ENCODE data around the gene ERG.

DNA sequence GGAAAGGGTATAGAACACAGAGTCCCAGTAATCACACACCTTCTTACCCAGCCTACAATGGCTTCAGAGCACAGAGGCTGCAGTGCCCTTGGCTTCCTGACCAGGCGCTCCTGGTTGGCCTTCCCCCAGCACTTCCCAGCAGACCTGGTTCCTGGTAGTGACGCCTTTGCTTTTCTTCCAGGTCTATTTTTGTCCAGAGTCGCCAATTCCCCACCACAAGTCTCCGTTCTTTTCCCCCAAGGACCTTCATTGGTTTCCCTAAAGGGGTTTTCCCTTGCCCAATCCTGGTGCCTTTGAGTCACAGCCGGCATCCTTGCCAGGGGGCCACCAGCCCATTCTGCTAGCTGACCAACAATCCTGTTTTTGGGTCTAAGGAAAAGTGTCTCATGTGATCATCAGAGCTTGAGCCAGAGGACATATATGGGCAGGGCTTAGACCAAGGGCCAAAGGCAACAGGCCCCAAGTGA, 156.7 kb downstream of the ERG start:
- TF ChIP-seq ZNF3 (CRISPR knock-in tag; IDR thresholded peaks at IDR 0.05) (no peak), SRY (CRISPR knock-in tag; IDR thresholded peaks at IDR 0.05) (no peak), IRX3 (CRISPR knock-in tag; IDR thresholded peaks at IDR 0.05; ENCODE audit: borderline replicate concordance, low read depth) (no peak), RELA (CRISPR knock-in tag; IDR thresholded peaks at IDR 0.05) (no peak), ZZZ3 (CRISPR knock-in tag; IDR thresholded peaks at IDR 0.05; ENCODE audit: borderline replicate concordance) (no peak), EZH2 (conservative IDR thresholded peaks at IDR 0.05; ENCODE audit: low read depth, low read length) (no peak), PAWR (CRISPR knock-in tag; IDR thresholded peaks at IDR 0.05; ENCODE audit: borderline replicate concordance) (no peak), MLLT10 (CRISPR knock-in tag; IDR thresholded peaks at IDR 0.05) (no peak), NFIC (IDR thresholded peaks at IDR 0.05; ENCODE audit: low read length) (no peak)
- TF ChIP-seq, protein P1, sequence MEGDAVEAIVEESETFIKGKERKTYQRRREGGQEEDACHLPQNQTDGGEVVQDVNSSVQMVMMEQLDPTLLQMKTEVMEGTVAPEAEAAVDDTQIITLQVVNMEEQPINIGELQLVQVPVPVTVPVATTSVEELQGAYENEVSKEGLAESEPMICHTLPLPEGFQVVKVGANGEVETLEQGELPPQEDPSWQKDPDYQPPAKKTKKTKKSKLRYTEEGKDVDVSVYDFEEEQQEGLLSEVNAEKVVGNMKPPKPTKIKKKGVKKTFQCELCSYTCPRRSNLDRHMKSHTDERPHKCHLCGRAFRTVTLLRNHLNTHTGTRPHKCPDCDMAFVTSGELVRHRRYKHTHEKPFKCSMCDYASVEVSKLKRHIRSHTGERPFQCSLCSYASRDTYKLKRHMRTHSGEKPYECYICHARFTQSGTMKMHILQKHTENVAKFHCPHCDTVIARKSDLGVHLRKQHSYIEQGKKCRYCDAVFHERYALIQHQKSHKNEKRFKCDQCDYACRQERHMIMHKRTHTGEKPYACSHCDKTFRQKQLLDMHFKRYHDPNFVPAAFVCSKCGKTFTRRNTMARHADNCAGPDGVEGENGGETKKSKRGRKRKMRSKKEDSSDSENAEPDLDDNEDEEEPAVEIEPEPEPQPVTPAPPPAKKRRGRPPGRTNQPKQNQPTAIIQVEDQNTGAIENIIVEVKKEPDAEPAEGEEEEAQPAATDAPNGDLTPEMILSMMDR (CRISPR knock-in tag; IDR thresholded peaks at IDR 0.05), result no peak
- TF ChIP-seq, protein P2, sequence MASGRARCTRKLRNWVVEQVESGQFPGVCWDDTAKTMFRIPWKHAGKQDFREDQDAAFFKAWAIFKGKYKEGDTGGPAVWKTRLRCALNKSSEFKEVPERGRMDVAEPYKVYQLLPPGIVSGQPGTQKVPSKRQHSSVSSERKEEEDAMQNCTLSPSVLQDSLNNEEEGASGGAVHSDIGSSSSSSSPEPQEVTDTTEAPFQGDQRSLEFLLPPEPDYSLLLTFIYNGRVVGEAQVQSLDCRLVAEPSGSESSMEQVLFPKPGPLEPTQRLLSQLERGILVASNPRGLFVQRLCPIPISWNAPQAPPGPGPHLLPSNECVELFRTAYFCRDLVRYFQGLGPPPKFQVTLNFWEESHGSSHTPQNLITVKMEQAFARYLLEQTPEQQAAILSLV (CRISPR knock-in tag; IDR thresholded peaks at IDR 0.05; ENCODE audit: borderline replicate concordance), result no peak

Data from HepG2 (cell line).